HG03025 (cell line): ENCODE measurements around the gene PHOSPHO1.
A peak's percentile ranks its signal among the peaks of the same experiment; 100 is the strongest.
"Not testable (repeated sequence)": the region's sequence is repeated elsewhere in the genome, so short reads cannot be mapped to it uniquely, and the experiment has no call there.

Source experiments
- ATAC-seq: cut with Tn5 transposase; IDR thresholded peaks from one replicate; pipeline ENCODE4 v1.9.1; 2021; ENCODE audit warnings: mild to moderate bottlenecking, moderate library complexity; ENCODE audit not compliant: unreplicated experiment, low FRiP score

Gene PHOSPHO1

DNA sequence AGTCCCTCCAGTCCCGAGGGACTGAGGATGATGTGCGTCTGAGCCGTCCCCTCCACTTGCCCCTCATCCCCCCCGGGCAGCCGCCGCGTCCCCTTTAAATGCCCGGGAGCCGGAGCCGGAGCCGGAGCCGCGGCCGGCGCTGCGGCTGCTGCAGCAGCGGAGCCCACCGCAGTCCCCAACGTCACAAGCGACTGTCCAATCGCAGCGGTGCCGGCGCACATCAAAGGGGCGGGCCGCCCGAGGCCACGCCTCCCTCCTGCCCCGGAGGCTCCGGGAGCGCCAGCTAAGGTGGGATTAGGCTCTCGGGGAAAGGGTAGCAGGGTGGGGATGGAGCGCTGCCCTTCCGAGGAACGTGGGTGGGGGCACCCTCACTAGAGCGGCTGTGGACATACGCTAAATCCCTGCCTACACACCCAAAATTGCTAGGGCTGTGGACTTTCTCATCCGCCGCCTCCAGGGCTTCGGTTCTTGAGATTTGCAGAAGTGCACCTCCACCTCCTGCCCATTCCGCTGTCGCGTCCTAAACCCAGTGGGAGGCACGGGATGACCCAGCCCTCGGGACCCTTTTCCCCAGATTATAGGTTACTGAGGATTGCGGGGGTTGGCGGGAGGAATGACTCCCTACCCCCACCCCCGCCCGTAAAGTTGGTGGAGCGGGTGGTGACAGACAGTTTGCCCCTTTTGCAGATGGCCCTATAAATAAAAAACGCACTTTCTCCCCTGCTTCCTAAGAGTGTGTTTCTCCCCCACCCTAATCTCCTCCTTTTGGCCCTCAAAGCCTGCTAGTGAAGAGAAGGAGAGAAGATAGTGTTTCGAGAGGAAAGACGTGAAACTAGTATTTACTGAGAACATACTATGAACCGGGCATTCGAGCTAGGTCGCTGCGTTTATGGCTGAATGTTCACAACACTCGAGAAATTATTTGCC, at the start of gene PHOSPHO1:
Gene PHOSPHO1 (minus strand): TSS at position 152 of the 927 bp plus-strand sequence. CDS start 4,096 bp downstream, outside the sequence.
- ATAC-seq = peak; percentile 72

GRCh38 chr17:49280061-49280460, 49.5 kb upstream of the PHOSPHO1 start:
- no peak for ATAC-seq

- not testable (repeated sequence) for ATAC-seq
Observed at GRCh38 chr17:49279263-49280015, 48.9 kb upstream of the PHOSPHO1 start.

GRCh38 chr17:49278076-49278475, 47.5 kb upstream of the PHOSPHO1 start:
- no peak for ATAC-seq

GRCh38 chr17:49277638-49278037, 47.1 kb upstream of the PHOSPHO1 start:
- no peak for ATAC-seq

- not testable (repeated sequence) for ATAC-seq
Observed at GRCh38 chr17:49275981-49276380, 45.4 kb upstream of the PHOSPHO1 start.

- ATAC-seq = no peak
Observed at GRCh38 chr17:49269356-49269755, 38.8 kb upstream of the PHOSPHO1 start.

- no peak for ATAC-seq
Observed at GRCh38 chr17:49267912-49268311, 37.3 kb upstream of the PHOSPHO1 start.

GRCh38 chr17:49266233-49266632, 35.6 kb upstream of the PHOSPHO1 start:
- ATAC-seq = no peak

- ATAC-seq = not testable (repeated sequence)
Observed at GRCh38 chr17:49261540-49261939, 31.0 kb upstream of the PHOSPHO1 start.

- no peak for ATAC-seq
Observed at GRCh38 chr17:49260817-49261291, 30.3 kb upstream of the PHOSPHO1 start.

- no peak for ATAC-seq
Observed at GRCh38 chr17:49260011-49260816, 29.6 kb upstream of the PHOSPHO1 start.

GRCh38 chr17:49259663-49260010, 29.1 kb upstream of the PHOSPHO1 start:
- ATAC-seq = no peak

- ATAC-seq = no peak
Observed at GRCh38 chr17:49258394-49258793, 27.8 kb upstream of the PHOSPHO1 start.

- ATAC-seq = no peak
Observed at GRCh38 chr17:49255125-49255524, 24.5 kb upstream of the PHOSPHO1 start.

GRCh38 chr17:49254066-49254465, 23.5 kb upstream of the PHOSPHO1 start:
- no peak for ATAC-seq

DNA sequence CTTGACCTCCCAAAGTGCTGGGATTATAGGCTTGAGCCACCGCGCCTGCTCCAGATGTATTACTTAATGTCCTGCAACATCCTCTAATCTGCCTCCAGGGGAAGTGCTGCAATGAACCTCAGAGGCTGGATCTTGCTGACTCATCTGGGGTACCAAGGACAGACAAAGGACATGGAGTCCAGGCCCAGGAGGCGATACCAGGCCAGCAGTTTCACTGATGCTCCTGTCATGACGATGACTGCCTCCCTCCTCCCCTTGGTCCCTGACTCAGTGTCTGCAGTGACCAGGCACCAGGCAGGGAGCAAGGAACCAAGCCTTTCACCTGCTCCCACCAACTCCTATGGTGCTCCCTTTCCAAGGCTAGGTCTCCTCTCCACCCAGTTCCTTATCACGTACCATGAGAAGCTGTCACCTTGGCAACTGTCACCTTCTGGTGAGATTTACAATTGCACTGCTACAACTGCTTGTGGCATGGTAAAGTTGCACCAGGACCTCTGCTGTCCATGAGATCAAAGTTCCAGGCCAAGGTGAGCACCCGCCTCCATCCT, 21.6 kb upstream of the PHOSPHO1 start:
- no peak for ATAC-seq

DNA sequence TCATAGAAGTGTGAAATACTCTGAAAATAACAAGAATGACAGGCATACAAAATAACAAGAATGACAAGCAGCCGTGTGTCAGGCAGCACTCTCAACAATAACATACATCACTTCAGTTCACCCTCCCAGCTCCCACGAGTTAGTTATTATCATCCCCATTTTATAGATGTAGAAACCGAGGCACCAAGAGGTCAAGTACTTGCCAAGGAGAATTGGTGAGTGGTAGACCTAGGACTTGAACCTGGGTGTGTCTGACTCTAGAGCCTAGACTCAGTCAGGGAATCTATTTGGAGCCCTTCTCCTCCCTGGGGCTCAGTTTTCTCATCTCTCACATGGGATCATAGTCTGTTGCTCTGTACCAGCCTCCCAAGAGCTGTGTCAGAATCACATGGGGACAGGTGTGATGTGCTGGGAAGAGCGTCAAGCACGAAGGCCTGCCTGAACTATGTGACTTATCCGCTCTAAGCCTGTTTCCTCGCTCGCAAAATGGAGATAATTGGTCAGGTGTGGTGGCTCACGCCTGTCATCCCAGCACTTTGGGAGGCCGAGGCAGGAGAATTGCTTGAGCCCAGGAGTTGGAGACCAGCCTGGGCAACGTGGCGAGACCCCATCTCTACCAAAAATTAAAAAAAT, 19.4 kb upstream of the PHOSPHO1 start:
- ATAC-seq = no peak

DNA sequence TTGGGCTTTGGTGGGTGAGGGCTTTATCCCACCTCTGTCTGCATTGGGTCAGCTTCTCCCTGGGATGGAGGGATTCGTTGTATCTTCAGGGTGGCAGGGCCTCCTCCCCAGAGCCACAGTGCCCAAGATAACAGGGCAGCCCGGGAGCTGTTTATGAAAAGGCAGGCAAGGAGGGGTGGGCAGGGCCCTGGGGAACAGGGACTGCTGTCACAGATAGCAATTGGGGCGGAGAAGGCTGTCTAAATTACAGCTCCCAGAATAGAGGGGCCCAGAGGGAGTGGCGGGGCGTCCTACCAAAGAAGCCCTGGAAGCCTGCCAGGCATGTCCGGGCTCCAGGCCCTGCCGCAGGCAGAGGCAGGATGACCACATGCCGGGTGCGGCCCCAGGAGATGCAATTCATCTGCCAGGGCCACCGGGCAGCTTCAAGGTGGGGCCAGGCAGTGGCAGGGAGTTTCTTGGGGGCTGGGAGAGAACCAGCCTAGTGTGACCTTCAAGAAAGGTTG, 18.8 kb upstream of the PHOSPHO1 start:
- no peak for ATAC-seq

DNA sequence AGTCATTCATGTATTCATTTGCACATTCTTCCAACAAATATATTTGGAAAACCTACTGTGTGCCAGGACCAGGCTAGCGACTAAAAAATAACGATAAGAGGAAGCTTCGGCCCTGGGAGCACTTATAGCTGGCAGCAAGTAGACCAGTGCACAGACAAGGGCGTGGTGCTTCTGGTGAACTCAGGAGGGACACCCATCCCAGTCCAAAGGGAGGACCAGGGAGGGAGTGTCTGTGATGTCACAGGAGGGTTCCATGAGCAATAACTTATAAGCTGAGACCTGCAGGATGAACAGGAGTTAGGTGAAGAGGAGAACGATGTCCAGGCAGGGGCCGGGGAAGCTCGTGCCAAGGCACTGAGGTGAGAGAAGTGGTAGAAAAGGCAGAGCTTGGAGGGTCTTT, 17.4 kb upstream of the PHOSPHO1 start:
- no peak for ATAC-seq
